ENCODE results near the gene GRHPR. TPM values are rescaled to one million over a fixed set of nuclear protein-coding genes. Genes with fewer than 3 reads are reported as not detected.

The GRHPR gene
- total and polyA plus RNA-seq, 12 donors: 61.5 to 151 (median 114) TPM

DNA sequence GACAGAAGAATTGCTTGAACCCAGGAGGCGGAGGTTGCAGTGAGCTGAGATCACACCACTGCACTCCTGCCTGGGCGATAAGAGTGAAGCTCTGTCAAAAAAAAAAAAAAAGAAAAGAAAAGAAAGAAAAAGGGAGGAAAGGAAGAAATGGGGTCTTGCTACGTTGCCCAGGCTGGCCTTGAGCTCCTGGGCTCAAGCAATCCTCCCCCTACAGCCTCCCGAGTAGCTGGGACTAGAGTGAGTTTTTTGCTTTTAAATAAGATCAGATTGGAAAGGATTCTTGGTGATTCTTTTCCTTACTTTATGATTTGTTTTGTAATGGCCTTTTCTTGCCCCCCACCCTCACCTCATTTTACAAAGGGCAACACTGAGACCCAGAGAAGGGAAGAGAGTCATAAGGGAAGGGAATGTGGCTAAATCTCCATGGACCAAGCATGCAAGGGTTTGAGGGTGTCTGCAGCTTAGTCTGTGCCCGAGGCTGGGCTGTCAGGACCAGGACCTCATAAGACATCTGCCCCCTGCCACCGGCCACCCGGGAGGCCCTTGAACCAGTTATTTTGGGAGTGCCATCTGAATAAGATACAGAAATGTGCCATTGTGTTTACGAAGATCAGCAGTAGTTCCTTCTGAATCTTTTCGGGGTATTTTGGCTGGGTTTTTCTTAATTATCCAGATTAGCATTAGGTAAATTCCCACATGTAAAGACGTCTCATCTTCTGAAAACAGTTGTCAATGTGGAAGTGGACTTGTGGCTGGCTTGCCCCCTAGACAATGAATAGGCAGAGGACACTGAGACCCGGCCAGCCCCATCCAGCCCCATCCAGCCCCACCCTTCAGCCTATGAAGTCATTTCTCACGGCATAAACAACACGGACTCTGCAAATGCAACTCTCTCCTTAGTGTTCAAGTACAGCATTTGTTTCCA lies 44.5 kb upstream of the GRHPR start:
- Histone ChIP-seq H3K9me3 (no peaks in the 10 kb centered on the region), H3K27me3 (peaks cover 0 to 6% (median 0%) of the 10 kb centered on the region in 7 donors), H3K27ac (no peak overlapping the region), H3K36me3 (no peaks in the 10 kb centered on the region), H3K4me1 (no peaks in the 10 kb centered on the region), H3K4me3 (no peak overlapping the region)
- intact Hi-C loops (cut with DNase I): no loop called here
- 78 to 80% methylated on average over 13 of the region's 13 CpGs for WGBS, 2 donors
- ATAC-seq (no peak), DNase-seq (no peak)
- TF ChIP-seq CTCF (IDR thresholded peaks at IDR 0.05): no peak

DNA sequence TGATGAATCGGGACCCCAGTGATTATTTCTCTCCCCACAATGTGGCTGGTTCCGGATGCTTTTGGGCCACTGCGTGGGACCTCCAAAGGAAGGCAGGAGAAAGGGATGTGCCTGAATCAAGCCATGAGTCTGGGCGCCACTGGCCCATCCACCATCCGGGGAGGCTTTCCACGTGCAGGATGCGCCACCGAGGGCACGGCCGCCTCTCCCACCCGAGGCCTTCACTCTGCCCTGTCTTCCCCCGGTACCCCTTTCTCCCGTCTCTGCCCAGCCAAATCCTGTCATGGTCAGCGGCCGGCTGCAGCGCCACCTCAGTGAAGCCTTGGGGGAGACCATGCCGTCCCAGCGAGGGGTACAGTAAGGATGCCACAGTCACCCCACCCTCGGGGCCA lies 43.9 kb upstream of the GRHPR start:
- intact Hi-C loops (cut with DNase I): no loop called here
- Histone ChIP-seq H3K9me3 (no peaks in the 10 kb centered on the region), H3K4me3 (no peak overlapping the region), H3K36me3 (no peaks in the 10 kb centered on the region), H3K27me3 (peaks cover 0 to 6% (median 0%) of the 10 kb centered on the region in 7 donors), H3K4me1 (no peaks in the 10 kb centered on the region), H3K27ac (no peak overlapping the region)
- no peak for TF ChIP-seq CTCF (IDR thresholded peaks at IDR 0.05)
- ATAC-seq (no peak), DNase-seq (no peak)
- 90% methylated on average over 19 of the region's 19 CpGs for WGBS, 2 donors

DNA sequence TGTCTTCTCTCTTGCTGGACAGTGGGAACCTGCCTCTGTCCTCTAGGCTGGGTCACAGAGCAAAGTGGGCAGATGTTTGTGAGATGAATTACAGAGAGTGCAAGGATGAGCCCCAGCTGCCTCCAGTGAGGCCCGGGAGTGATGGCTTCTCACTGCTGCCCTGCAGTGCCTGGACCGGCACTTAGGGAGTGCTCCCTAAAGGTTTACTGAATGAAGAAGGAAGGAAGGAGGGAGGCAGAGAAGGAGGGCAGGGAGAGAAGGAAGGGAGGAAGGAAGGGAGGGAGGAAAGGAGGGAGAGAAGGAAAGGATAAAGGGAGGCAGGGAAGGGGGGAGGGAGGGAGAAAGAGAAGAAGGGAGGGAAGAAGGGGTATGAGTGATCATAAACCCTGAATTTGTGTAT lies 42.7 kb upstream of the GRHPR start:
- H3K4me3 ChIP-seq: no peak overlapping the region
- no peak overlapping the region for H3K27ac ChIP-seq
- TF ChIP-seq CTCF (IDR thresholded peaks at IDR 0.05): no peak
- no peaks in the 10 kb centered on the region for H3K9me3 ChIP-seq
- DNase-seq (no peak), ATAC-seq (no peak)
- no peaks in the 10 kb centered on the region for H3K36me3 ChIP-seq
- intact Hi-C loops (cut with DNase I): loop anchor here in 1 of 10 donors (10.0 kb wide), 1 partner anchor 55 kb away; no protein-coding TSS in a partner anchor
- H3K4me1 ChIP-seq: no peaks in the 10 kb centered on the region
- H3K27me3 ChIP-seq: peaks cover 0 to 6% (median 0%) of the 10 kb centered on the region in 7 donors
- WGBS, 2 donors: 66 to 81% methylated on average over 2 of the region's 2 CpGs

- Histone ChIP-seq H3K4me1 (no peaks in the 10 kb centered on the region), H3K36me3 (no peaks in the 10 kb centered on the region), H3K27ac (no peak overlapping the region), H3K9me3 (no peaks in the 10 kb centered on the region), H3K27me3 (peaks cover 0 to 6% (median 0%) of the 10 kb centered on the region in 7 donors), H3K4me3 (no peak overlapping the region)
- WGBS, 2 donors: 86 to 88% methylated on average over 9 of the region's 9 CpGs
- intact Hi-C loops (cut with DNase I): loop anchor here in 1 of 10 donors (10.0 kb wide), 1 partner anchor 56 kb away; no protein-coding TSS in a partner anchor
- no peak for ATAC-seq
- no peak for DNase-seq
- TF ChIP-seq CTCF (IDR thresholded peaks at IDR 0.05): no peak
Observed at GRCh38 chr9:37380570-37380969, 41.9 kb upstream of the GRHPR start.
